ENCODE results near the gene PRADC1. TPM values are rescaled to one million over a fixed set of nuclear protein-coding genes. Genes with fewer than 3 reads are reported as not detected.

PRADC1 gene
- total and polyA plus RNA-seq, 2 experiments from 2014 or later, result 6.5 to 8.3 TPM

- Mint-ChIP-seq H3K27me3 (ENCODE audit: insufficient read depth, low read depth, poor library complexity) (peaks cover 8% of the 10 kb centered on the region), H3K36me3 (ENCODE audit: low read depth) (peaks cover 55% of the 10 kb centered on the region), H3K4me1 (peaks cover 18% of the 10 kb centered on the region; the same call in 2 of the 3 replicates), H3K4me3 (no peak overlapping the region), H3K27ac (no peak overlapping the region), H3K9me3 (no peaks in the 10 kb centered on the region)
- Histone ChIP-seq H3K4me1 (ENCODE audit: insufficient read depth) (peaks cover 5% of the 10 kb centered on the region; the same call in 1 of the 2 replicates), H3K9me2 (ENCODE audit: insufficient read depth) (no peaks in the 10 kb centered on the region), H2AFZ (no peak overlapping the region), H3K36me3 (ENCODE audit: insufficient read depth) (peaks cover 18% of the 10 kb centered on the region), H3K4me2 (no peak overlapping the region), H3F3A (replicated peaks; ENCODE audit: low read depth) (peaks cover 11% of the 10 kb centered on the region; the same call in 1 of the 2 replicates), H3K27ac (ENCODE audit: low read depth) (no peak overlapping the region), H3K27me3 (ENCODE audit: insufficient read depth) (no peaks in the 10 kb centered on the region), H4K20me1 (replicated peaks; ENCODE audit: insufficient read depth) (peaks cover 40% of the 10 kb centered on the region), H3K79me2 (replicated peaks; ENCODE audit: insufficient read depth) (no peaks in the 10 kb centered on the region), H3K4me3 (no peak overlapping the region)
- no peak for TF ChIP-seq EZH2phosphoT487 (IDR thresholded peaks at IDR 0.05; ENCODE audit: unreplicated experiment)
- no peak for TF ChIP-seq JUNB (IDR thresholded peaks at IDR 0.05; ENCODE audit: unreplicated experiment)
- TF ChIP-seq NANOG (IDR thresholded peaks at IDR 0.05; ENCODE audit: borderline replicate concordance), result no peak
- no peak for TF ChIP-seq ZNF462 (CRISPR knock-in tag; IDR thresholded peaks at IDR 0.05)
- ATAC-seq (no peak), DNase-seq (ENCODE audit: low spot score) (no peak)
These were observed 20.4 kb upstream of the PRADC1 start for GRCh38 chr2:73253400-73253799.

GRCh38 chr2:73252238-73253027 is 19.4 kb upstream of the PRADC1 start:
- peaks cover 63% of the 10 kb centered on the region for H3K36me3 Mint-ChIP-seq (ENCODE audit: low read depth)
- Histone ChIP-seq H3K27ac (ENCODE audit: low read depth) (no peak overlapping the region), H2AFZ (no peak overlapping the region), H3K79me2 (replicated peaks; ENCODE audit: insufficient read depth) (no peaks in the 10 kb centered on the region), H3K36me3 (ENCODE audit: insufficient read depth) (peaks cover 27% of the 10 kb centered on the region), H3K4me2 (no peak overlapping the region), H4K20me1 (replicated peaks; ENCODE audit: insufficient read depth) (peaks cover 40% of the 10 kb centered on the region), H3K27me3 (ENCODE audit: insufficient read depth) (no peaks in the 10 kb centered on the region), H3K4me3 (no peak overlapping the region), H3F3A (replicated peaks; ENCODE audit: low read depth) (peaks cover 11% of the 10 kb centered on the region; the same call in 1 of the 2 replicates), H3K9me2 (ENCODE audit: insufficient read depth) (no peaks in the 10 kb centered on the region), H3K4me1 (ENCODE audit: insufficient read depth) (peaks cover 5% of the 10 kb centered on the region; the same call in 1 of the 2 replicates)
- no peak for DNase-seq (ENCODE audit: low spot score)
- no peaks in the 10 kb centered on the region for H3K9me3 Mint-ChIP-seq
- H3K4me1 Mint-ChIP-seq, result peaks cover 18% of the 10 kb centered on the region; the same call in 2 of the 3 replicates
- no peak for ATAC-seq
- no peak overlapping the region for H3K27ac Mint-ChIP-seq
- peaks cover 10% of the 10 kb centered on the region for H3K27me3 Mint-ChIP-seq (ENCODE audit: insufficient read depth, low read depth, poor library complexity)
- H3K4me3 Mint-ChIP-seq, result no peak overlapping the region
- TF ChIP-seq, protein P1, sequence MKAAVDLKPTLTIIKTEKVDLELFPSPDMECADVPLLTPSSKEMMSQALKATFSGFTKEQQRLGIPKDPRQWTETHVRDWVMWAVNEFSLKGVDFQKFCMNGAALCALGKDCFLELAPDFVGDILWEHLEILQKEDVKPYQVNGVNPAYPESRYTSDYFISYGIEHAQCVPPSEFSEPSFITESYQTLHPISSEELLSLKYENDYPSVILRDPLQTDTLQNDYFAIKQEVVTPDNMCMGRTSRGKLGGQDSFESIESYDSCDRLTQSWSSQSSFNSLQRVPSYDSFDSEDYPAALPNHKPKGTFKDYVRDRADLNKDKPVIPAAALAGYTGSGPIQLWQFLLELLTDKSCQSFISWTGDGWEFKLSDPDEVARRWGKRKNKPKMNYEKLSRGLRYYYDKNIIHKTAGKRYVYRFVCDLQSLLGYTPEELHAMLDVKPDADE (IDR thresholded peaks at IDR 0.05), result no peak
- TF ChIP-seq STAT1 (IDR thresholded peaks at IDR 0.05; ENCODE audit: unreplicated experiment) (no peak), CREB1 (CRISPR knock-in tag; IDR thresholded peaks at IDR 0.05; ENCODE audit: low read depth) (no peak)

All from GM23338 (cell line).